GM19043 (cell line): Measurements from ENCODE around the gene RPP14.
"Not testable (repeated sequence)": the region's sequence is repeated elsewhere in the genome, so short reads cannot be mapped to it uniquely, and the experiment has no call there.

Experiments used
- ATAC-seq: cut with Tn5 transposase; IDR thresholded peaks from one replicate; pipeline ENCODE4 v1.9.1; 2021; ENCODE audit warnings: low read depth; ENCODE audit not compliant: unreplicated experiment

RPP14 gene

DNA sequence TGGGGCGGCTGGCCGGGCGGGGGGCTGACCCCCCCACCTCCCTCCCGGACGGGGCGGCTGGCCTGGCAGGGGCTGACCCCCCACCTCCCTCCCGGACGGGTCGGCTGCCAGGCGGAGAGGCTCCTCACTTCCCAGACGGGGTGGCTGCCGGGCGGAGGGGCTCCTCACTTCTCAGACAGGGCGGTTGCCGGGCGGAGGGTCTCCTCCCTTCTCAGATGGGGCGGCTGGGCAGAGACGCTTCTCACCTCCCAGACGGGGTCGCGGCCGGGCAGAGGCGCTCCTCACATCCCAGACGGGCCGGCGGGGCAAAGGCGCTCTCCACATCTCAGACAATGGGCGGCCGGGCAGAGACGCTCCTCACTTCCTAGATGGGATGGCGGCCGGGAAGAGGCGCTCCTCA lies 15.6 kb upstream of the RPP14 start:
- ATAC-seq: not testable (repeated sequence)

- ATAC-seq: no peak
Measured at GRCh38 chr3:58291671-58292338, 14.2 kb upstream of the RPP14 start.

GRCh38 chr3:58292866-58293265 lies 13.2 kb upstream of the RPP14 start:
- ATAC-seq: no peak

DNA sequence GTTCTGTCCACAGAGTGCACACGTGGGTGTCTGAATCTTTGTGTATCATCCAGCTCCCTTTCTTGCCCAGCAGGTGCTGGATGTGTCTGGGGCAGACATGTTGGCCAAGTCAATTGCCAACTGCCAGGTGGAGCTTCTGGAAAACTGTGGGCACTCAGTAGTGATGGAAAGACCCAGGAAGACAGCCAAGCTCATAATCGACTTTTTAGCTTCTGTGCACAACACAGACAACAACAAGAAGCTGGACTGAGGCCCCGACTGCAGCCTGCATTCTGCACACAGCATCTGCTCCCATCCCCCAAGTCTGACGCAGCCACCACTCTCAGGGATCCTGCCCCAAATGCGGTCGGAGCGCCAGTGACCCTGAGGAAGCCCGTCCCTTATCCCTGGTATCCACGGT lies 12.5 kb upstream of the RPP14 start:
- no peak for ATAC-seq

DNA sequence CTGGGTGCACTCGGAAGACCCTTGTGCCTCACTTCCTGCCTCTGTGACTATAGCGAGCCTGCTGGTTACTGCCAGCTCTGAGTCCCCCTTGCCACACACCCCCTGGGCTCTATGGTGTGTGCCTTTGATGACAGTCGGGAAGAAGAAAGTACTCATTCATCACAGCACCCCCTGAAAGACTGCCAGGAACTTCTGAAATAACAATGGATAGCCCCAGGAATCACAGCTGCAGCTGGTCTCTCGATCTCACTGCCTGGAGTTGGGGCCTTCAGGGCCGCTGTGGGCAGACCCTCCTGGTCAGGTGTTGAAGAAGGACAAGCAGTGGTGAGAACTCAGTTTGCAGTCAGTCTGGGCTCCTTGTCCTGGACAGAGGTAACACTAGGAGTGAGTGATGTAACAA lies 9.8 kb upstream of the RPP14 start:
- ATAC-seq: no peak

DNA sequence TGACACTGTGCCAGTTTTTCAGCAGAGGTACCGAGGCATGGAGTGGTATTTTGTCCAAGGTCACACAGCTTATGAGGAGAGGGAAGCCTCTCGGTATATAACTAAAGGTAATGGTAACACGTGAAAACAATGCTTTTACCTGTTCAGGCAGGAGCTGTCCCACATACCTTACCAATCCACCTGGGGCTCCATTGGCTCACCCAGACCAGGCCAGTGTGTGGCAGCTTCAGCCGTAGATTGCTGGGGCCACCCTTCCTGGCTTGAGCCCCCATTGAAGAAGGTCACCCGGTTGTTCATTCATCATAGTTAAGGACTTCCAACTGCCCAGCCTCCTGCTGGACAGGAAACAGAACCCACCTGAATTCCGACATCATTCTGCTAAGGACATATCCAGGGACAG lies 9.2 kb upstream of the RPP14 start:
- no peak for ATAC-seq

GRCh38 chr3:58298190-58298589 lies 7.9 kb upstream of the RPP14 start:
- ATAC-seq: no peak

DNA sequence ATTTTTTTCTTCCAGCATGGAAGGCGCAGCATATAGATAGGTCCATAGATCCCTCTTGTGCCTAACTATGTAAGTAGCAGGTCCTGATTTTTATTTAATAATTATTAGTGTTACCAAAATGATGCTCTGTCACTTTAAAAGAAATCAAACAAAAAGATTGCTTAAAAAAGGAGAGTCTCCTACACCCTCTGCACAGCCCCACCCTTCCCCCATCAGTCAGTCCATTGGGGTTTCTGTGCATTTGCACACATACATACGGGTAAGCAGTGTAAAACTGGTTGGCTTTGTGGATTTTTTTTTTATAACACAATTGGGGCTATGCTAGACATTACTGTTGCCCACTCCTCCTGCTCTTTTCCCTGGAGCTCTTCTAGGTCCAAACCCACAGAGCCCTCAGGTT lies 7.0 kb upstream of the RPP14 start:
- no peak for ATAC-seq

DNA sequence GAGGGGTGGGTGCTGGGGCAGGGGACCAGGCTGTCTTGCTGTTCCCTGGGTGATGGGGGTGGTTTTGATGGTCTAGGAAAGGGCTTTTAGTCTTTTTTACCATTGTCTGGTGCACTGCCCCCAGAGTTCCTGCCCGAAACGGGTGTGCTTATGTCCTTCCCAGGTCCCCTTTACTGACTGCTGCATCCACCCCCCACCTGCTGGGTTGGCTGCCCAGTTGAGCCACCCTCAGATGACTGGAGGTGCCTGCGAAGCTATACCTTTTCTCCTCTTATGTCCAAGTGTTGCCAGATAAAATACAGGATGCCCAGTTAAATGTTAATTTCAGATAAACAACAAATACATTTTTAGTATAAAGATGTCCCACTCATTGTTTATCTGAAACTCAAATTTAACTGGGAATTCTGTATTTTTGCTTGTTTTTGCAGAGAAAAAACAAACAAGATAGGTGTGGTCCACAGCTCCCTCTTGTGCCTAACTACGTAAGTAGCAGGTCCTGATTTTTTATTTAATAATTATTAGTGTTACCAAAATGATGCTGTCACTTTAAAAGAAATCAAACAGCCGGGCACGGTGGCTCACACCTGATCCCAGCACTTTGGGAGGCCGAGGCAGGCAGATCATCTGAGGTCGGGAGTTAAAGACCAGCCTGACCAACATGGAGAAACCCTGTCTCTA lies 6.1 kb upstream of the RPP14 start:
- no peak for ATAC-seq

GRCh38 chr3:58307639-58308215 lies 1.7 kb downstream of the RPP14 start:
- ATAC-seq: no peak

DNA sequence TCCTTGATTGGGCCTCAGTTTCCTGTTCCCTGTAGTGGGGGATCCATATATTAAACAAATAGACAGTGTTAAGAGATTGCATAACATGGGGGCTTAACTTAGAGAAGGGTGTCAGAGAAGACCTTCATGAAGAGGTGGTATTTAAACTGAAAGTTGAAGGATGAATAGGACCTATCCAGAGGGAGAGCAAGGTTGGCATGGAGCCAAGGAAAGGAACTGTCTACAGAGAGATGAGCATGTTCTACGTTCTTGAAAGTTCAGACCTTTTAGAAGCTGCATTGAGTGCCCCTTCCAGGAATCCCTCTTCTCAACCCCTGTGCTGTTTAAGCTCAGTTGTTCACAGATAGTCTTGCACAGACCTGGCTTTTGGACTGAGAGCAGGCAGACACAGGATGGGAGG lies 2.7 kb downstream of the RPP14 start:
- ATAC-seq: no peak

DNA sequence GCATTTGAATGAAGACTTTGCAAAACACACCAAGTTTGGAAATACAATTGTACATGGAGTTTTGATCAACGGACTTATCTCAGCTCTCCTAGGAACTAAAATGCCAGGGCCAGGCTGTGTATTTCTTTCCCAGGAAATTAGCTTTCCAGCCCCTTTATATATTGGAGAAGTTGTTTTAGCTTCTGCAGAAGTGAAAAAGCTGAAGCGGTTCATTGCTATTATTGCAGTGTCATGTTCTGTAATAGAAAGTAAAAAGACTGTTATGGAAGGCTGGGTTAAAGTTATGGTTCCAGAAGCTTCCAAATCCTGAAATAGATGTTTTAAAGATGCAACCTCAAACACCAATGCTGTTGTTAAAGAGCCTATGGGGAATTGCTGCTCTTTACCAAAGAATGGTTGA lies 11.8 kb downstream of the RPP14 start:
- no peak for ATAC-seq

DNA sequence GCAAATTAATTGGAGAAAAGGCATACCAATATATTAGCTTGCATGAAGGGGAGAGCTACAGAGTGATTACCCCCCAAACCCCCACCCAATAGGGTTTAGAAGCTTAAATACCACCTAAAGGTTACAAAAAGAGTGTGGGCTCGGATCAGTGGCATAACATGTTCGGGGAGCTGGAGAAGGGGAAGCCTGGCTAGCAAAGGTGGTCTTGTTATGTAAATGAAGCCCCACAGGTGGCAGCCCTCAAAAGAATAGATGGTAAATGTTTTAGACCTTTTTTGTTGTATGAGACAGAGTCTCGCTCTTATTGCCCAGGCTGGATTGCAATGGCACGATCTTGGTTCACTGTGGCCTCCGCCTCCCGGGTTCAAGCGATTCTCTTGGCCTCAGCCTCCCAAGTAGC lies 15.7 kb downstream of the RPP14 start:
- no peak for ATAC-seq

DNA sequence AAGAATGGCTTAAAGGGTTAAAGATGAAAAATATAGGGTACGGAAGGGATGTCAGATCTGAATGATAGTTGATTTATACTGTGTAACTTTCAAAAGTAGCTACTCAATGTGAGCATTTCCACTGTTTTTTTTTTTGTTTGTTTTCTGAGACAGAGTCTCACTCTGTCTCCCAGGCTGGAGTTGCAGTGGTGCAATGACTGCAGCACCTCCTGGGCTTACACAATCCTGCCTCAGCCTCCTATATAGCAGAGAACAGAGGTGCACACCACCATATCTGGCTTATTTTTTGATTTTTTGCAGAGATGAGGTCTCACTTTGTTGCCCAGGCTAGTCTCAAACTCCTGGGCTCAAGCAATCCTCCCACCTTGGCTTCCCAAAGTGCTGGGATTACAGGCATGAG lies 16.7 kb downstream of the RPP14 start:
- no peak for ATAC-seq

DNA sequence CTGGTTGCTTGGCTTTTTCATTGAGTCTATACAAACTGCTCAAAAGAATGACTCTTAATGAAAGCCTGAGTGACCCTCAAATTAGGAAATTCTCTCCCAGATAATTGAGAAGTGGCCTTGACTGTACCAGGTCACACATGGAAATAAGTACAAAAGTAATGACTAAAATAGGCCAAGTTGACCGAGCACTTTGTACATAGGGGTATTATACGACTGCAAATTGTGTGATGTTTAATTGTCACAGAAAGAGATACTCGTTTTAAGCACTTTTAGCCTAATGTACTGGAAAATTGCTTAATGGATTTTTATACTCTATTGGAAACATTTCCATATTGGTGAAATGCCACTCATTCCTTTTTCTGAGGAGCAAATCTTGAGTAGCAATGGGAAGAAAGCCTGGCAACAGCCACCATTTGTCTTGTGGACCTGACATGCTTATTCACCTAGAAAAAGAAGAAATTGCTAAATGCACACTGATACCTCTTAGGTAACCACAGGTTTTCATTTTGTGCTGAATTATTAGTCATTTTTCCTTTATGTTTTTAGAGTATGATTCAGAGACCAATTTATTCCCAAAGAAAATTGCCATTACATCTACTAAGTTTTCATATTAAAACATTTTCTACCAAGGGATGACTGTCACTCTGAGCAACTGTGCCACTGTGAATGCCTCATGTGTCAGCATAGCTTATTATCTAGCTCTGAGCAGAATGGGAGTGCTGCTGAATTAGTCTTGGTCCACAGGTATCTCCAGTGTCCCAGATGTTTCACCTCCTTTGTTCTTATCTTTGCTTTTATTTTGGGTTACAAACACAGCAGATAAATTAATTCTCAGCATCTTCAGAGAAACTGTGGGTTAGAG lies 17.7 kb downstream of the RPP14 start:
- no peak for ATAC-seq

DNA sequence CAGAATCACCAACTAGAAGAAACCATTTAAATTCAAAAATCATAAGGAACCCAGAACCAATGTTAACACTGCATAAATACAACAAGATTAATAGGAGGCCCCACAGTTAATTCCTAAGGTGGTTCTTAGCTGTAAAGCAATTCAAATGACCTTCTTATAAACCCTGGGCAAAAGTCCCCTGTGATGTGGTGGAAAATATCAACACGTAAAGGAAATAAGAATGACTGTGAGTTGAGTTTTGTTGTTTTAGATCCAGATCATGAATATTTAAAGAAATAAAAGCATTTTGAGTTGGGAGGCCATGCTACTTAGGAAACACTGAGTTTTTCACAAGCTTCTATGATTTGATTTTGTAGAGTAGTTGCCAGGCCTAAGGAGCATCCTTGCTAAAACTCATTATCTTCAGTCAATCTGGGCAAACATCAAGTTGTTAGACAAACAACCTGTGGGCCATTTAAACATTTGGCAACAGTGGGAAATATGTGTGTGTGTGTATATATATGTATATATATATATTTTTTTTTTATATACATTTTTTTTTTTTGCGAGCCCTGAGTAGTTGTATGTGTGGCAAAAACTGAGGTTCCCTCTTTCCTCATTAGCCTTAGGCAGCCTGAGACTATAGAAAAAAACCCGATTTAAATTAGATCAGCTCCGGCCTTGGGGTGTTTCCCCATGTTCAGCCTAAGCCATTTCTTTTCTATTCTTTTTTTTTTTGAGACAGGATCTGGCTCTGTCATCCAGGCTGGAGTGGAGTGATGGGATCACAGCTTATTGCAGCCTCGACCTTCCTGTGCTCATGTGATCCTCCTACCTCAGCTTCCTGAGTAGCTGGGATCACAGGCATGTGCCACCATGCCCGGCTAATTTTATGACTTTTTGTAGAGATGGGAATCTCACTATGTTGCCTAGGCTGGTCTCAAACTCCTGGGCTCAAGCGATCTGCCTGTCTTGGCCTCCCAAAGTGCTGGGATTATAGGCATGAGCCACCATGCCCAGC lies 18.6 kb downstream of the RPP14 start:
- no peak for ATAC-seq

- no peak for ATAC-seq
Measured at GRCh38 chr3:58325525-58325992, 19.5 kb downstream of the RPP14 start.

GRCh38 chr3:58326267-58326900 lies 20.3 kb downstream of the RPP14 start:
- ATAC-seq: no peak

- no peak for ATAC-seq
Measured at GRCh38 chr3:58329150-58329921, 23.3 kb downstream of the RPP14 start.
